NCI-H524 (cell line): Measurements from ENCODE around the gene ITGA5.
A peak's percentile ranks its signal among the peaks of the same experiment; 100 is the strongest.

ENCODE experiments used
- DNase-seq, 2 experiments: peaks; one replicate each; lab custom pipeline; 2025; lab: John Stamatoyannopoulos, UW

ITGA5 gene

DNA sequence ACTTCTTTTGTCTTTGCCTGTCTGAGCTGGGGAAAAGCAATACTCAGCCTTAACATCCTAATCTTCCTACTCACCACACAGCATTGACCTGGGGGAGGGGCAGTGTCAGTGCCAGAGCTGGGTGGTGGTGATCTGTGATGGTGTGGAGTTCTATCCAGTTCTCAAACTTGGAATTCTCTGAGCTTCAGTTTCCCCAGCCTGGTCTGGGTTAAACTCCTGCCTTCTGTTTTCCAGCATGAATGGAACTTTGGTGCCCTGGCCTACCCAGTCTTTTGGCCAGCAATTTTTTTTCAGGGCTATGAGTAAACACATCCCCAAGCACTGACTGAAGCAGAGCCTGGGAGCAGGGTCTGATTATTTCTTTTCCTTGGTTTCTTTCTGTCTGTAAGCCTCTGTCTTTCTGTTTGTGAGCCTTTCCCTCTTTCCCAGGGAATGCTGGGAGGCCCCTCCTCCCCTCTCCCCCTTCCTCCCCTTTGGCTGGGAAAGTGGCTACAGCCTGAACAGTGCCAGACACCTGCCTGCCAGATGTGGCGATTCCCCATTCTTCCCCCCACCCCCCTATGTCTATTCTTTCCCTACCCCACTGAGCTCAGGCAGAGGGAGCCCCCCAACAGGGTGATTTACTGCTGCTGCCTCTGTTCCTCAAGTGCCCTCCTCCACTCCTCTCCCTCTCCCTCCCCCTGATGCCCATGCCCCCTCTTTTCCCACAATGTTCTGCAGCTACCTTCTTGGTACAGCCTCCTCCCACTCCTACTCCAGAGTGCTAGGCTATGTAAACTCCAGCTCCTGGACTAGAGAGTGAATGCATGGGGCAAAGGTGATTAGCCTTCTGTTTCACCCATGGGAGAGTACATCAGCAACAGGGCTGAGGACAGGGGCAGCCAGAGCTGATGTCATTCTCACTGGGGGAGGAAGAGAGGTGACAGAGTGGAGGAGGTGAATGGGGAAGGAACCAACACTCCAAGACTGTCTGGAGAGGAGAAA is 65.9 kb downstream of the ITGA5 start:
- DNase-seq, result peak in 1 of 2 experiments; percentile 18

DNA sequence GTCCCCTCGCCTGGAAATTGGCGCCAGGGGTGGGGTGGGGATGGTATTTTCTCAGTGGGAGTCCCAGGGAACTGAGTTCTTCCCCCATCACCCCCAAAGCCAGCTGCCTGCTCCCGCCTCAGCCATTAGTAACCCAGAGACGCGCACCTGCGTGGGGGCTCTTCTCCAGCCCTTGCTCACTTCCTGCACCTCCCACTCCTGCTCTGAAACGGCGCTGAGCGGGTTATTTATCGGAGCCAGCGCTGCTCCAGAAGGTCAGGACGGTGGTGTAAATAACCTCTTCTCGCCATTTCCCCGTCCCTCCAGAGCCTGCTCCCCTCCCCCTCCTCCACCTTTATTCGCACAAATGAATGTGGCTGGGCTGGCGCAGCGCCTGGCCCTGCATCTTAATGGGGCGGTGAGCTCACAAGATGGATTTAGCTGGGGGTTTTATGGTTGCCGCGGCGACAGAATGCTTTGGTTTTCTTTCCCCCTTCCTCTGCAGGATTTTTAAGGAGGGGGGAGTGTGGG is 67.0 kb downstream of the ITGA5 start:
- DNase-seq, result peak; percentile 61 to 63

DNA sequence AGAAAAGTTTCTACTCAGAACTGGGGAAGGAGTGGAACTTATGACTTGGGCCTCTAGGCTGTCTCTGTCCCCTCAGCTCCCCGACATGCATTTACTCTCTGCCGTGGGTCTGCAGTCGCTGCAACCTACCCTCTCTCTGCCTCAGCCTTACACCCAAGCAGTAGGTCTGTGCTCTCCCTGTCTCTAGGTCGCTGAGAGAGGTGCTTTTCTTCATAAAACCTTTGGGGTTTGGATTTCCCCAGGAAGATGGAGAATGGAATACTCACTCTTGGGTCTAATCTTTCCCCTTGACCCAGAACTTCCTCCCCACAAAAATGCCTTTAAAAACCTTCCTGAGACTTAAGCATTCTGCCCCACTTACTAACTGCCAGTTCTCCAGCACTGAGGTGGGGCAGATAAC is 67.7 kb downstream of the ITGA5 start:
- DNase-seq, result no peak

GRCh38 chr12:54350743-54351142 is 68.3 kb downstream of the ITGA5 start:
- no peak for DNase-seq

GRCh38 chr12:54349679-54350078 is 69.4 kb downstream of the ITGA5 start:
- no peak for DNase-seq

GRCh38 chr12:54349036-54349435 is 70.0 kb downstream of the ITGA5 start:
- peak in 1 of 2 experiments; percentile 38 for DNase-seq
